AML-193 (cell line): ENCODE results near the gene BCAT1.
"Not testable (repeated sequence)": the region's sequence is repeated elsewhere in the genome, so short reads cannot be mapped to it uniquely, and the experiment has no call there.

Experiments used
- DNase-seq, 2 experiments: peaks; one replicate each; lab custom pipeline; 2025; lab: John Stamatoyannopoulos, UW

BCAT1 gene

GRCh38 chr12:24928131-24928530, 20.8 kb downstream of the BCAT1 start:
- DNase-seq = no peak

GRCh38 chr12:24926080-24926479, 22.8 kb downstream of the BCAT1 start:
- not testable (repeated sequence) for DNase-seq

- DNase-seq = no peak
Observed at GRCh38 chr12:24922090-24922489, 26.8 kb downstream of the BCAT1 start.

- no peak for DNase-seq
Observed at GRCh38 chr12:24921251-24922038, 27.5 kb downstream of the BCAT1 start.

GRCh38 chr12:24920141-24920540, 28.8 kb downstream of the BCAT1 start:
- DNase-seq = no peak

- no peak for DNase-seq
Observed at GRCh38 chr12:24919346-24920001, 29.4 kb downstream of the BCAT1 start.

GRCh38 chr12:24918596-24918995, 30.3 kb downstream of the BCAT1 start:
- DNase-seq = no peak

GRCh38 chr12:24915501-24915900, 33.4 kb downstream of the BCAT1 start:
- no peak for DNase-seq

GRCh38 chr12:24913953-24914352, 34.9 kb downstream of the BCAT1 start:
- DNase-seq = no peak

- DNase-seq = no peak
Observed at GRCh38 chr12:24913130-24913529, 35.8 kb downstream of the BCAT1 start.

GRCh38 chr12:24911271-24911791, 37.6 kb downstream of the BCAT1 start:
- DNase-seq = no peak

- DNase-seq = not testable (repeated sequence)
Observed at GRCh38 chr12:24910192-24910591, 38.7 kb downstream of the BCAT1 start.

GRCh38 chr12:24909667-24910066, 39.2 kb downstream of the BCAT1 start:
- DNase-seq = no peak

GRCh38 chr12:24907464-24907863, 41.4 kb downstream of the BCAT1 start:
- DNase-seq = no peak

GRCh38 chr12:24906141-24906540, 42.8 kb downstream of the BCAT1 start:
- DNase-seq = no peak

GRCh38 chr12:24905431-24905830, 43.5 kb downstream of the BCAT1 start:
- DNase-seq = no peak

- no peak for DNase-seq
Observed at GRCh38 chr12:24904871-24905270, 44.0 kb downstream of the BCAT1 start.

- peak in 1 of 2 experiments; percentile 13 for DNase-seq
Observed at GRCh38 chr12:24903329-24904088, 45.4 kb downstream of the BCAT1 start.

- no peak for DNase-seq
Observed at GRCh38 chr12:24902511-24903328, 46.2 kb downstream of the BCAT1 start.

GRCh38 chr12:24901576-24902461, 47.1 kb downstream of the BCAT1 start:
- DNase-seq = no peak

GRCh38 chr12:24900196-24900595, 48.7 kb downstream of the BCAT1 start:
- DNase-seq = no peak
